ENCODE results near the gene RASSF8.

RASSF8 gene

DNA sequence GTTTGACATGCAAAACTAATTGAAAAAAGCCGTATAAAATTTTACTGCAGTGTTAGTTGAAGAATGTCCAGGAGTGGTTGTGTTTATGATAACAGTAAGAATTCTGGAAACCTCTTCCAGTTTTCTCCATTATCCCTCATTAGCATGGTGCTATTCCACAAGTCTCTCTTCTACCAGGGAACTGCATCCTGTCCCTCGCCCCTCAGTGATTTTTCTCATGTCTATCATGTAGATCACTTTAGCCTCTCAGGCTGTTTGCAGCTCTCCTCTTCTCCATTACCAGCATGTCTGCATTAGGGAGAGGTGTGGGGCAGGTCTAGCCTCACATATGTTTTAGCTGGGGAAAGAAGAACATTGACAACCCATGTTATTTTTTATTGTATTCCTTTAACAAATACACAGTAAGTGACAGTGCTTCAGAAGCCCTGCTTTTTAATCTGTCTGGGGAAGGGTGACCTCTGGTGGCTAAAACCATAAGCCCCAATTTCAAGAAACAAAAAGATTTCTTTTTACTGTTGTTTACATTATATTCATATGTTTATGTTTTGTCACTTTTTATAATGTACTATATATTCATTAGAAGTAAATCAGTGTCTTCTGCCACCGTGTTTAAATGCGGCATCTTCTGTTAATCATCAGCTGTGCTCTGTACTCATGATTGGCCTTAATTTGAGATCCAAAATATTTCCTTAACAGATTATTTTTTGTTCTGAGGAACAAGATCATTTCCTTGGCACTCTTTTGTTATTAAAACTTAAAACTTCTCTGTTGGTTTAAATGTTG lies 70.7 kb downstream of the RASSF8 start:
- peak; percentile 27 for DNase-seq (ENCODE audit: low spot score)

DNA sequence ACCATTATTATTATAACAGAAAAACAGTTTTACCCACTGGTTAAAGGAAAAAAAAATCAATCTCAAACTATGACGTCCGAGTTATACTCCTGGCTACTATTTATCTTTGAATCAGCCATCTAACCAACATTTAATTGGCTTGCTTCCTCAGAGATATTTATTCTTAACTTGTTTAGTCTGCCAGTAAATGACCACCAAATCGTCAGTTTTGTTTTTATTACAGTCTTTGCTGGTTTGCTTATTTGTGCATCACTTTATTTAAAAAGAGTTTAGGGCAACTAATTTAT lies 71.2 kb downstream of the RASSF8 start:
- no peak for DNase-seq (ENCODE audit: low spot score)

DNA sequence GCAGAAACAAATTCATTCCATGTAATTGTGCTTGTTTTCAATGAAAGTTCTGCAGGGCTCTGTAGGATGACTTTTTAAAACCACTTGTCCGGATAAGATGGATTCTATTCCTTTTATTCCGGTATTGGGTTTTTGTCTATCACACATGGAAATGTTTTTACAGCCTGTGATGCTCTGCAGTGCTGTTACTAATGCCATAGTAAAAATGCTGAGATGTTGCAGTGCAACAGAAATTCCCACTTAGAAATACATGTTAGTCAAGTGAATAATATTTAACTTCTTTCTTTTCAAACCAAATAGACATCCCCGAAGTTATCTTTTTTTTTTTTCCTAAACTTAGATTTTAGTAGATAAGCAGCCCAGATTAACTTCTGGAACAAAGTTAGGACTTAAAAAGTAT lies 71.9 kb downstream of the RASSF8 start:
- no peak for DNase-seq (ENCODE audit: low spot score)

DNA sequence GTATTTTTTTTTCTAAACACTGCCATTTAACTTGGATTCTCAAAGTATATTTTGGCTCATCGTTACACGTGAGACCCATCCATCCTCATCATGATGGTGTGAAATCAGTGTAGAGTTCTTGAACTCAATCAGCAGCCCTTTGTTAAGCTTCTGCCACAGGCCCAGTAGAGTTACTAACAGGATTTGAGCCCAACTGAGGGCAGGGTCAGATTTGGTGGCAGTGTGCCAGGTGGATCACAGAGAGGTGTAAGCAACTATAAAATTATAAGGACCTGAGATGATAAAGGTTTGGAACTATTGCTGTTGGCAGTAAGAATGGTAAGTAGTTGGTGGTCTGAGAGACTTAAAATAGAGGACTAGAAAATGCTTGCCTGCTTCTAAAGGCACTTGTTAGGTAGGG lies 72.8 kb downstream of the RASSF8 start:
- DNase-seq (ENCODE audit: low spot score): no peak

DNA sequence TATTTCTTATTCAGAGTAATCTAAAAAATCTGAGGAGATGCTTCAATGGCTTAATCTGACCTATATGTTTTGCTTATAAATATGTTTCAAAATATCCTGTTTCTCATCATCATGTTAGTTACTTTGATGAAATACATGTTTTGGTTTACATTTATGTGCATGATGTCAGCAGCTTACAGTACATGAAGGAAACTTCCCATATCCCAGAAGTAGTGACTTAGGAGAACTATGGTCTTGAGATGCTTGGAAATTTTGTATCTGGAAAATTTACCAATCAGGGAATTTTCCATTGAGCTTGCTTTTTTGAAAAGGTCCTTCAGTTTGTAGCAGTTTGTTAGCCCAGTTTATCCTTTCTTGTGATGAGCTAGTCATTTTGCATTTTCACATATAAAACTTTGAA lies 73.3 kb downstream of the RASSF8 start:
- DNase-seq (ENCODE audit: low spot score): no peak

DNA sequence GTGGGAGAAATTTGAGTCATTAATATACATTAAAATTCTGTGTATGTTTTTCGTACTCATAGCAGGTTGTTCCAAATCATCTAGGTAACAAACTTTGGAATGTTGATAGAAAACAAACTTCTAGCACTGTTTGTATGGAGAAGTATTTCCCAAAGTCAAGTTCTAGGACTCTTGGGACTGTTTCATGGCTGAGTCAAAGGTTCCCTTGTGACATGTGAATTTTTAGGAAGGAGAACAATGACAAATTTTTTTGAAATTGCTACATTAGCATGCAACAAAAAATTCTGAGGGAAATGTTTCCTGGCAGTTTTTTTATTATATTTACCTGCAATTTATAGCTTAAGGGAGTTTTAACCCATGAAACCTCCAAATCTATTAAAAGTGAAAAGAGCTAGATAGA lies 73.8 kb downstream of the RASSF8 start:
- DNase-seq (ENCODE audit: low spot score): no peak

DNA sequence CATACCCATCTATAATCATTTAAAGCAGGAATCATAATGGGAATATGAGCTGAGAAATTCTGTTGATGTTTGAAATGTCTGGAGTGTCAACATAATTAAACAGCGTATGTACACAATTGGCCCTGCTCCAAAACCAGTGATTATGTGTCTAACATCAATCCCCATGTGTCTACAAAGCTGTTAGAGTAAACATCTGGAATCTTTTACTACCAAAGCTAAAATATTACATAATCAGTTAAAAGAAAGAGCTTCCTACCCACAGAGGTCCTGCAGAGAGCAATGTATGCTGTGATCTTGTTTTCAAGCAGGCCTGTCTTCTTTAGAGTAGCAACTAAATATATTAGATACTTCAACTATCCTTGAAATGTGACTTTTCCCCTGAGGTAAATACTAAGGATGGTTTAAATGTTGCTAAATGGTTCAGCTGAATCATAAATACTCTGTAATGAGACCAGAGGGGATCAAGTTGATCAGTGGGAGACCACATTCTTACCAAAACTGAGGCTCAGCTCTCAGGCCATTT lies 74.3 kb downstream of the RASSF8 start:
- no peak for DNase-seq (ENCODE audit: low spot score)

DNA sequence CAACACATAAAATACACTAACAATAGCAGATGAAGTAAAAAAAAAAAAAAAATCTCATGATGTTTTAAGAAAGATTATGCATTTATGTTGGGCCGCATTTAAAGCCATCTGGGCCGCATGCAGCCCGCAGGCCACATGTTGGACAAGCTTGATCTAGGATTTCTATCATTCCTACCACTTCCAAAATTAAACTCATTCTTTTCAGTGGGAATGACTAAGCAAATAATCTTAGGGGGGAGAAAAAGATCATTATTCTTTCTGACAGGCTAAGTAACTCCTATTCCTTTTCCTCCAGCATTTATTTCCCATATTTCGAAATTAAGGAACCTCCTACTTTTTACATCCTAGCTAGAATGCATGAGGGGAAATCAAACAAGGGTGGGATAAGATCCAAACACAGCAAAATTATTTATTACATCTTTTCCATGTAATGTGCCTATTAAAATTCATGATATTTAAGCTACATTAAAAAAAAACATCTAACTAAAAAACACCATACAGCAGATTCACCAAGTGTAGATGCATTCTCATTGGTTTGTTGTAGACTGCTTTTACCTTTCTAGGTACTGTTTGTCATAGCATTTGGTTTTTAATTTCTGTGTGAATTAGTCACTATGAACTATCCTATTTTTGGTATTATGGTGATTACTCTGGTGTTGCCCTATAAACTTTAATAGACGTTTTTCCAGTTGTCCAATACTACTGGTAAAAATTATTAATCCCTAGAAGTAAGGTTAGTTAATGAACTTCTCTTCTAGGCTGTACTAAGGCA lies 76.1 kb downstream of the RASSF8 start:
- no peak for DNase-seq (ENCODE audit: low spot score)

DNA sequence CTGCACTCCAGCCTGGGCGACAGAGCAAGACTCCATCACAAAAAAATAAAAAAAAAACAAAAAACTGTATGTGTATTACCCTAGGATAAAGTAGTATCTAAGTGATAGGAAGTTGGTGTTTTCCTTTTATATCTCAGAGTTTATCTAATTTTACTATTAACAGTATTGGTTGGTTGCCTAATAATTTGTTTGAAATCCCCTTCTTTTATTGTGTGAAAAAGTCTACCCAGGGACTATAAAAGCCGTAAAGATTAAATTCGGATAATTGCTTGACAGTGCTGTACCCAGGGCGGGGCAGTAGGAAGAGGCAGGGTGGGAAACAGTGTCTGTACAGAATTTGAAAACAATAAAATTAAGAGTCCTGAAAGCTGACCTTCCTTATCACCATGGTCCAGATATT lies 78.4 kb downstream of the RASSF8 start:
- DNase-seq (ENCODE audit: low spot score): no peak

DNA sequence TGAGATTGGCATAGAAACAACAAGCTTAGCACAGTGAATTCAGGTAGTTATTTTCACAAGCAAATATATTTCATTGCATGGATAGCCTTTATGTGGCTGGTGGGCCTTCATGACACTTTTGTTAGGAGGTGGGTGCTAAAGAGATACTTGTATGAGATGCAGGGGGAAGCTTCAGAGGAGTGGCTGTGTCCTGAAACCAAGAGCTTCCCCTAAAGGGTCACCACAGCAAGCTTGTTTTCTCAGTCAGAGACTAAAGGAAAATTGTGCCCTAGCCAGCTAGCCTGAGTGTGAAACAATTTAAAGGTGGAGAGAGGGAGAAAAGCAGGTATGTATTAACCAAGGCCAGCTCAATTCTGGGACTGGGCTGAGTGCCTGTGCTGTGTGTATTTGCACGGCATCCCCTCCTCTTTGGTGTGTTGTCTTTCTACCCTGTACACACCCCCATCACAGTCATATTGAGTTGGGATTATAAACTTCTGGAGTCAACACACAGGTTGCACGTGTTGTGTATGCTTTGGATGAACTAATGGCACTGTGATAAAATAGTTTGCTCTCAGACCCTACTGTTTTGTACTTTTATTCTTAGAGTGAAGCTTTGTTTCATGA lies 79.2 kb downstream of the RASSF8 start:
- DNase-seq (ENCODE audit: low spot score): no peak

DNA sequence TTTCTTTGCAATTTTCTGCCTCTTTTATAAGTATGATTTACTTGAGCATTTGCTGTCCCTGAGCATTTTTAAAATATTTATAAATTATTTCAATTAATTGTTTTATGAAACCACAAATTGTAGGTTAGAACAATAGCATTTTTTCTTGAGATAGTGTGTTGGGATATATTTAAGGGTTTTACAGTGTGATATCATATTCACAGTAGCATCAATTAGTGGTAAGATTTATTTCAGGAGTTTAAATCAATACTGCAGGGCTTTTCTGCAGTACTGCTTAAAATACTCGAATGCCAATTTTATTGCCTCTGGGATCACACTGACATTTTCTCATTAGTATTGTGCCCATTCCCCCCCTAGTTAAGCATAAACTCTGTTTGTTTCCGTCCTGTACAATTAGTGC lies 84.2 kb downstream of the RASSF8 start:
- DNase-seq (ENCODE audit: low spot score): no peak

DNA sequence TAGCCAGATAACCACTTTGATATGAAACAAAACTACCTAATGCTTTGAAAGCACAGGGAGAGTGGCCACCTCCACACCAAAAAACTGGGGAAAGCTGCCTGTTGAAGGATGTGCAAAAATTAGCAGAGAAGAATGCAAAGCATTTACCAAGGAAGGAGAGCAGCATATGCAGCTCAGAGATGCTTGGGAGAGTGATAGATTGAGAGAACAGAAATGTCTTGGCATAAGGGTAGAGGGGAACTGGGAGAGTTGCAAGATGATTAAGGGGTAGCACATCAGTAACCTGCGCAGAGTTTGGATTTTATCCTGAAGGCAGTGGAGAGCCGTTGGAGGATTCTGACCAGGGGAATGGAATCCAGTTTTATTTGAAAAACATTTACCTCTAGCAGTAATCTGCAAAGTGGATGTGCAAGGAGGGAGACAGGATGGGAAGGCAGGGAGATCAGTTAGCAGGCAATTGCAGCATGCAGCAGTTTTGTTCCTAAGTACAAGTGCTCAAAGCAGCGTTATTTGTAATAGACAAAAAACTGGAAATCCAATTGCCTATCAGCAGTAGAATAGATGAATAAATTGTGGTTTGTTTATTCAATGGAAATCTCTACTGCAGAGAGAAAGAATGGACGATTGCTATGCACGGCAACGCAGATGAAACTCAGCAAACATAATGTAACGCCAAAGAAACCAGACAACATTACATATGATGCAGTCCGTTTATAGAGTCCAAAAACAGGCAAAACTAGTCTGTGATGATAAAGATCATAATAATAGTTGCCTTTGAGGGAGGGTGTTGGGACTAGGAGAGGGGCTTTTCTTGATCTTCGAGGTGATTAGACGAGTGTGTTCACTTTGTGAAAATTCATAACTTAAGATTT lies 84.9 kb downstream of the RASSF8 start:
- no peak for DNase-seq (ENCODE audit: low spot score)

DNA sequence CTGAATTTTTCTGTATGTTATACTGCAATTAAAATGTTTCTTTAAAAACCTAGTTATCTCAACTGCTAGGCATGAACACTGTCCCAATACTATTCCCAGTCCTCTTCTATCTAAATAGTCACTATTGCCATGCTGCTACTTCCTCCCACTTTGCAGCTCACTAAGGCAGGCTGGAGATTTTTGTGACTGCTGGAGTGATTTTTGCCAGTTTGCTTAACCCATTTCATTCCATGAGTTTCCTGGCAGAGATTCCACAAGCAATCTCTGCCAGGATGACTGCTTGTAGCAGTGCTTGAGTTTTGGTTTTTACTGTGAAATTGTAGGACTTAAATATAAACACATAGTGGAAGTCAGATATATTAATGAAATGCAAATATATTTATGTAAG lies 85.5 kb downstream of the RASSF8 start:
- peak; percentile 22 for DNase-seq (ENCODE audit: low spot score)

DNA sequence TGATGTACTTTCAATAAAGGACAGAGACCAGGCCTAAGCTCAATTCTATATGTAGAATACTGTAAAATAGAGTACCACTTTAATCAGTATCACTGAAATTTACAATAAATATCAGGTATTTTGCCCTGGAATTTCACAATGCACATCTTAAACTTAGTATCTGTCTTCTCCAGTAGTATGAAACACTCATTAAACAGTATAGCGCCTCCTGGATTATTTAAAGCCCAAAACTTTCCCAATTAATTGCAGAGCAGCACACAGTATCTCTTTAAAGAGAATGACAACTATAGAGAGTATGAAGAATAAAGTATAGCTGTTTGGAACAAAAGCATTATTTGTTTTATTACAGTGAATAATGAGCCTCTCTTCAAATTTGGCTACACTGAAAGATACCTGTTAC lies 86.1 kb downstream of the RASSF8 start:
- no peak for DNase-seq (ENCODE audit: low spot score)

DNA sequence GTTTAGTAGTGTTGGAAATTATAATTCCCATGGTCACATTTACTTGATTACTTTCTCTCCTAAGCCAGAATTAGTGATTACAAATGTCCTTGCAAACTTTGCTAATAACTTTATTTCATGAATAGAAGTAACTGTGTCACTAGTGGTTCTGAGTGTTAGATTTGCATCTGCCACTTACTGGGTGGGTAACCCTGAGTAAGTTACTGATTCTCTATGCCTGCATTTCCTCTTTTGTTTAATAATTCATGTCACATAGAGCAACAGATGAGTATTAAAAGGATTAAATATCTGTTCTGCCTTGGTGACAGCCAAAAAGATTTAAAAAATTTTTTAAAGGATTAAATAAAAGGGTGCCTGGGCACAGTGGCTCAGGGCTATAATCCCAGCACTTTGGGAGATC lies 87.7 kb downstream of the RASSF8 start:
- no peak for DNase-seq (ENCODE audit: low spot score)

DNA sequence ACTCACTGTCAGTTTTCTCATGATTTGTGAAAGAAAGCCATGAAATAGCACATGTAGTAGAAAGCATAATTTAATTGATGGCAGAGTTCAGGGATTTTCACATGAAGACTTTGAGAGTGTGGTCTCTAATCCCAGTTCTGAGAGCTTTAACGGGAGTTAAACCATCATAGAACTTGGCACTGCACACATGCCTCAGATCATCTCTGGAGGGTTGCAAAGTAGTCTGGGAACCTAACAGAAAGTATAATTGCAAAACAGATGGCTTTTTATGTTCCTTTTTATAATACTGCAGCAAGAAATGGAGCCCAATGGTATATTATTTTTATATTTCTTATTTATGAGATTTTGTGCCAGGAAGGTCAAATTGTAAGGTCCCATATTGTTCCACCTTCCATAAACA lies 88.4 kb downstream of the RASSF8 start:
- no peak for DNase-seq (ENCODE audit: low spot score)

DNA sequence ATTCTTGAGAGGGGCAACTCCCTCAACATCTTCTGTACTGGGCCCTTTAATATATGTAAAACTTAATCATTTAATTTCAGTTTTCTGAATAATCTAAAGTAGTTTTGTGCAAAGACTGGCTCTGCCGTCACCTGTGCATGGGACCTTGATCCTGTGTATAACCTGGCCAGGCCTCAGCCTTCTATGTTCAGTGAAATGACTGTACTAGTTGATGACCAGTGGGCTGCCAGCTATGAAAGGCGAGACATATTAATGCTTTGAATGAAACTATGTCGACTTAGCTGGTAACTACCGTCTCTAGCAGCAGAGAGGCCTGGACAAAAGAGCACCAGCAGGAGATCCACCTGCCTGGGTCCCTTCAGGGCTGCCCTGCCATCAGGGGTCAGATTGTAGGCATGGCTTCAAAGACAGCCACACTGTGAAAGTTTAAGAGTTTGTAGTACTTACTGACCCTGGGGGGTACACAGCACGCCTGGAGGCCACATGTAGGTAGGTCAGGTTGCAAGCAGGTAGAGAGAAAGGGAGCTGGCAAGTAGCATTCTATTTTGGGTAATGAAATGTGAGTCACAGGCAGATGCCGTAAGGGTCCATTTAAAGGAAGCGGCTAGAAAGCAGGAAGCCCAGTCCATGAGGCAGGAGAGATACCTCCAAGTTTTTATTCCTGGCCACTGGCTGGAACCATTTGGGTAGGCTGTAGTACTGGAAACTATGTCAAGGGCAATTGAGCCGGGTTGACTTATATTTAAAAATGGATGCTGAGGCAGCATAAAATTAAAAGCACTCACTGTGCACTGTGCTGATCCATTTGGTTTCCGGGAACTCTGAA lies 89.1 kb downstream of the RASSF8 start:
- no peak for DNase-seq (ENCODE audit: low spot score)

DNA sequence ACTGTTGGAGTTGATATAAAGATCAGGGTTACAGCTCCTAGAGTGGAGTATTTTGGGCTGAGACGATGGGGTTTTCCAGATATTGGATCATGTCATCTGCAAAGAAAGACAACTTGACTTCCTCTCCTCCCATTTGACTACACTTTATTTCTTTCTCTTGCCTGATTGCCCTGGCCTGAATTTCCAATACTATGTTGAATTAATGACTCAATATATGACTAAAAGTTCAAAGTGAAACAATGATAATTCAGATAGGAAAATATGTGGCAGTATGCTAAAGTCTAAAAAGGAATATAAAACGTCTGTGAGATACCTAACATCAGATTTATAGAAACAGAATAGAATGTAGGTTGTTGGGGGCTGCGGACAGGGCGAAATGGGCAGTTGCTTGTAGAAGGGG lies 94.2 kb downstream of the RASSF8 start:
- no peak for DNase-seq (ENCODE audit: low spot score)

DNA sequence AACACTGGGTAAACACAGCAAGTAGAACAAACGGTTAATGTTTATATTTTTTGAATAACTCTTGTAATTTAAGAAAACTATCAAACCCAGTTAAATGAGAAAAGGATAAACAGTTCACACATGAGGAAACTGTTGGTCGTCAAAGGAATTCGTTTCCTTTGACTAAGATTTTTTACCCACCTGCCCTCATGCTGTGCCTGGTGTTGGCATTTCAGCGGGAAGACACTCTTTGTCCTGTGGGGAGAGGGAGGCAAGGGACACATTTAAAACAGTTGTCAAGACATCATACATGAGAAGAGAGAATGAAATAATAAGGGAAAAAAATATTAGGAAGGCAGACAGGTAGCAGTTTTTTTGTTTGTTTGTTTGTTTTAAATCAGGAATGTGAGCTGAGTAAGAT lies 95.9 kb downstream of the RASSF8 start:
- no peak for DNase-seq (ENCODE audit: low spot score)

DNA sequence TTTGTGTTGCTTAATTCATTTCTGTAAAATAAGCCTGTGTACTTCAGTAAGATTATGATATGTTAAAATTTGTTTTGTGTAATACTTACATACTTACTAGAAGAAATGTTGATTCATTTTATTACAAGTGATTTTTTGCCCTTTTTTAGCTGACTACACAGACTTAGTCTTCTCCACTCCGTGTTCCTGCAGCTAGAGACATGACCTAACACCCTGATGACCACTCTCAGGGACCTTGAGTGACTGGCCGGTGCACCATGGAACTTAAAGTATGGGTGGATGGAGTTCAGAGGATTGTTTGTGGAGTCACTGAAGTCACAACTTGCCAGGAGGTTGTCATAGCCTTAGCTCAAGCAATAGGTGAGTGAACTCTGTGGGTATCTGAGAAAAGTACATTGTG lies 96.6 kb downstream of the RASSF8 start:
- no peak for DNase-seq (ENCODE audit: low spot score)

DNA sequence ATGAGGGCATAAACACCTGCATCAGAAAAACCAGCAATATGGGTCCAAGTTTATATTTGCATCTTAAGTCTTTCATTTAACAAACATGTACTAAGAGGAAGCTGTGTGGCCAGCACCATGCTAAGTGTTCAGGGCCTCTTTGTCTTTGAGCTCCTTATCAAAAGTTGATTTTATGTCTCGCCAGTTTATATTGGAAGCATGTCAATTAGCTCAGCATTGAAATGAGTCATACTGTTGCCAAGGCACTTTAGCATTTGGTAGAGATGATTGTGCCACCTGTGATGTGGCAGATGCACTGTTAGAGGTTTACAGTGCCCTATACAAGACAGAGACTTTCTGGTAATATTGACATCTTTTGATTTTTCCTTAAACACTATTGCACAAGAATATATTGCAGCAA lies 97.9 kb downstream of the RASSF8 start:
- no peak for DNase-seq (ENCODE audit: low spot score)

Measured in AG08396 (cell line).